Heart right ventricle (tissue), 16 donors: ENCODE data around the gene THSD7B. TPM values are rescaled to one million over a fixed set of nuclear protein-coding genes. Genes with fewer than 3 reads are reported as not detected.
A peak's percentile ranks its signal among the peaks of the same experiment; 100 is the strongest.

Experiments
- ATAC-seq, 8 donors: fragments of 200-7000 bp; cut with Tn5 transposase; one replicate each; pipeline ENCODE4 v1.9.1; 2020; ENCODE audit warnings: mild to moderate bottlenecking in 8 of 8, moderate library complexity in 8 of 8, moderate number of reproducible peaks in 1 of 8
- DNase-seq, 2 donors: peaks; one replicate each; pipeline ENCODE4 v3.0.0-alpha.2; 2020
- H3K27ac ChIP-seq, 10 donors: fragments of 200-600 bp; sonication (generic) in 2 of 10; one replicate each; pipeline versions ENCODE4 v1.5.0 to v1.8.0; 2020 to 2022; ENCODE audit warnings: mild to moderate bottlenecking in 3 of 10
- H3K27me3 ChIP-seq, 7 donors: fragments of 200-600 bp; one replicate each; pipeline ENCODE4 v1.8.0; 2021 to 2022; ENCODE audit warnings: mild to moderate bottlenecking in 2 of 7
- H3K36me3 ChIP-seq, 9 donors: fragments of 200-600 bp; sonication (generic) in 1 of 9; one replicate each; pipeline versions ENCODE4 v1.5.0 to v1.8.0; 2020 to 2022; ENCODE audit warnings: mild to moderate bottlenecking in 2 of 9
- H3K4me1 ChIP-seq, 9 donors: fragments of 200-600 bp; sonication (generic) in 1 of 9; one replicate each; pipeline versions ENCODE4 v1.5.0 to v1.8.0; 2020 to 2022; ENCODE audit warnings: mild to moderate bottlenecking in 4 of 9
- H3K4me3 ChIP-seq, 10 donors: fragments of 200-600 bp; sonication (generic) in 2 of 10; one replicate each; pipeline versions ENCODE4 v1.5.0 to v1.8.0; 2020 to 2022; ENCODE audit warnings: mild to moderate bottlenecking in 7 of 10, moderate library complexity in 2 of 10
- H3K9me3 ChIP-seq, 11 donors: fragments of 200-600 bp in 10 of 11; sonication (generic) in 2 of 11; one replicate each; pipeline versions ENCODE4 v1.5.0 to v1.8.0; 2013 to 2022; ENCODE audit warnings: mild to moderate bottlenecking in 2 of 11, control low read depth in 1 of 11, moderate library complexity in 1 of 11
- WGBS, 2 donors: extraction: QIAGEN DNeasy Blood & Tissue Kit; methylation state at CpG; one replicate each; pipeline ENCODE4 v1.1.7; 2013; ENCODE audit warnings: inconsistent platforms in 1 of 2; 5-methylcytosine and 5-hydroxymethylcytosine counted together
- intact Hi-C, 10 donors: fragments of 100-400 bp; cut with DNase I; formaldehyde crosslinking; loops; one replicate each; pipeline versions ENCODE4 v1.11.1 to v1.14.2; 2022
- polyA plus RNA-seq, 2 donors: library from polyadenylated mRNA; stranded (reverse); fragments of 200-250 nt; gene quantifications; one replicate each; pipeline ENCODE4 v1.2.3, GENCODE V29; 2013
- total RNA-seq, 10 donors: library from RNA; stranded (reverse); fragmentation: NEBNext Ultra II Directional in 3 of 10; extraction: Animal tissue kit (Norgen Biotek cat#: 25700) in 3 of 10; gene quantifications; one replicate each; pipeline versions ENCODE4 v1.2.1 to v1.2.4, GENCODE V29; 2021 to 2023
- TF ChIP-seq, protein P1 (sequence below), 9 donors: fragments of 200-600 bp; sonication (generic) in 2 of 9; IDR thresholded peaks; one replicate each; pipeline versions ENCODE4 v1.5.0 to v1.8.0; 2021 to 2022; ENCODE audit warnings: antibody characterized with exemption in 9 of 9, mild to moderate bottlenecking in 5 of 9, moderate library complexity in 1 of 9
- donor health status: Arrhythmogenic right ventricular cardiomyopathy.
- donor health status: ischemic (EF 13 %, LVEDD 7.1; RV severe dilation, severe dysfunction).
- donor health status: healthy with polysubstance abuse.
- donor health status: DM: no; HTN: yes; CAD: no.
- donor health status: DM: no; HTN: no; CAD: no.
- donor health status: ischemic (EF 25% LVEDD 6.9; RV normal size, moderate dysfunction).
- donor health status: ischemic (EF 25% LVEDD 5.7; RV mildly dilated, moderate dysfunction).
- donor health status: healthy.
- donor health status: DM: yes; HTN: yes; CAD: no.
- donor health status: Ischemic cardiomyopathy.
- donor health status: ischemic (EF 35%, LVEDD 5.7; RV mildly dilated, moderate dysfunction).
- donor health status: nonischemic (EF 11% LVEDD 7.7; RV severe dilation, severe dysfunction).
- donor health status: DM: yes; HTN: yes; CAD: no.
- donor health status: PGD.
- donor health status: ischemic (EF 29% LVEDD 5.4; RV normal size, mild dysfunction).
- donor health status: nonischemic (EF 23%, LVEDD 6.1; RV moderate dilation, normal function).

THSD7B gene
- total and polyA plus RNA-seq, 12 donors = 0.01 to 0.39 (median 0.18) TPM

DNA sequence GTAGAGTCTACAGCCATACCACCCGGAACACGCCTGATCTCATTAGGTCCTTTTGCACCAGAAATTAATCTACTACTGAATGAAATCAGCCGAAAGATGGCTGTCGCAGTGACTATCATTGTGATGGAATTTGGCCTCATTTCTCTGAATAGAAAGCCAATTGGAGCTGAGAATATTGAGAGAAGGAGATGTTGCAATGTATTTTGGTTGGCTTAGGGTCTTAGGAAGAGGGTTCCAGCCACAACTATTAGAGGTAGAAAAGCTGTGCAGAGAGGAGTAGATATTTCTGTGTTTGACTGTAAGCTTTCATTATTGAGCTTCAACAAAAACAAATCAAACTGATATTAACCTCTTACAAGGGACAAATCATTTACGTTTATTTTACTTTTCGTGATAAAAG is 98.1 kb downstream of the THSD7B start:
- Histone ChIP-seq H3K4me1 (no peaks in the 10 kb centered on the region), H3K36me3 (no peaks in the 10 kb centered on the region), H3K27ac (peak overlapping the region in 2 of 10 donors; percentile 32 to 46), H3K27me3 (peaks cover 0 to 2% (median 0%) of the 10 kb centered on the region in 7 donors), H3K4me3 (peak overlapping the region in 1 of 10 donors; percentile 0), H3K9me3 (no peaks in the 10 kb centered on the region)
- TF ChIP-seq, protein P1, sequence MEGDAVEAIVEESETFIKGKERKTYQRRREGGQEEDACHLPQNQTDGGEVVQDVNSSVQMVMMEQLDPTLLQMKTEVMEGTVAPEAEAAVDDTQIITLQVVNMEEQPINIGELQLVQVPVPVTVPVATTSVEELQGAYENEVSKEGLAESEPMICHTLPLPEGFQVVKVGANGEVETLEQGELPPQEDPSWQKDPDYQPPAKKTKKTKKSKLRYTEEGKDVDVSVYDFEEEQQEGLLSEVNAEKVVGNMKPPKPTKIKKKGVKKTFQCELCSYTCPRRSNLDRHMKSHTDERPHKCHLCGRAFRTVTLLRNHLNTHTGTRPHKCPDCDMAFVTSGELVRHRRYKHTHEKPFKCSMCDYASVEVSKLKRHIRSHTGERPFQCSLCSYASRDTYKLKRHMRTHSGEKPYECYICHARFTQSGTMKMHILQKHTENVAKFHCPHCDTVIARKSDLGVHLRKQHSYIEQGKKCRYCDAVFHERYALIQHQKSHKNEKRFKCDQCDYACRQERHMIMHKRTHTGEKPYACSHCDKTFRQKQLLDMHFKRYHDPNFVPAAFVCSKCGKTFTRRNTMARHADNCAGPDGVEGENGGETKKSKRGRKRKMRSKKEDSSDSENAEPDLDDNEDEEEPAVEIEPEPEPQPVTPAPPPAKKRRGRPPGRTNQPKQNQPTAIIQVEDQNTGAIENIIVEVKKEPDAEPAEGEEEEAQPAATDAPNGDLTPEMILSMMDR (IDR thresholded peaks at IDR 0.05) = no peak
- intact Hi-C loops = no loop called here
- WGBS, 2 donors = 64 to 66% methylated on average over 6 of the region's 6 CpGs
- peak in 4 of 8 donors; percentile 29 to 80 (median 54) for ATAC-seq
- no peak for DNase-seq

DNA sequence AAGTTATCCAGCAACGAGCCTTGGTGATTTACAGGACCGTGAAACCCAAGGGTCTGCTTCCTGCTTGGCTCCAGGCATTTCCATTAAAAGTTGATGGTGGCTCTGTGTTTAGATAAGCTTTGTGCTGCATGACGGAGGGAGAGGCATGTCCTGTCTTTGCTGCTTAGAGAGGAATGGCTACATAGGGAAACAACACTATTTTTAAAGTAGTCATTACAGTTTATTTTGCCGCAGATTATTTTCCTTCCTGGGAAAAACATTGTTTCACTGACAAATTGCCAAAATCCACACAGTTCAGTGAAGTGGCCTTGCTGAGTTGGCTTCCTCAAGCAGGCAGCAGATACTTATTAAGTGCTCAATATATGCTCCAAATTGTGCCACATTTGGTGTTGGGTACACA is 98.5 kb downstream of the THSD7B start:
- Histone ChIP-seq H3K27ac (peak overlapping the region in 2 of 10 donors; percentile 32 to 46), H3K36me3 (no peaks in the 10 kb centered on the region), H3K9me3 (no peaks in the 10 kb centered on the region), H3K4me1 (no peaks in the 10 kb centered on the region), H3K27me3 (peaks cover 0 to 3% (median 0%) of the 10 kb centered on the region in 7 donors), H3K4me3 (peak overlapping the region in 1 of 10 donors; percentile 0)
- intact Hi-C loops = no loop called here
- DNase-seq (peak in 1 of 2 donors; percentile 5), ATAC-seq (peak in 6 of 8 donors; percentile 51 to 82 (median 58))
- TF ChIP-seq, protein P1 (IDR thresholded peaks at IDR 0.05) = no peak
- WGBS, 2 donors = 36 to 38% methylated on average over 4 of the region's 4 CpGs

DNA sequence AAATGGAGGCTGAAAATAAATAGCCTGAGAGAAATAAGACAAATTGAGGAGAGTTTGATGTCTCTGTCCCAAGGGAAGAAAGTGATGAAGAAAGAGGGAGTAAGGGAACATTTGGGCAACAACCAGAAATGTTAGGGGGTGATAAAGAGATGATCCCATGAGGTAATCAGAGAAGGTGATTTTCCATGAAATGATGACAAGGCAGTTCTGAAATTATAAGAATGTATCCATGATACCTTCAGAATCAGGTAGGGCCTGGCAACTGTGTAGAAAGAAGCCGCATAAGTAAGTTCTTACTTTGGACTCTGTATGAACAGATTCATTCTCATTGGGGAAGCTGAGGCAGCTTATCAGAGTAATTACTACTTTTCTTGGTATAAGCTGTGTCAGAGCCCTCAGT is 106.1 kb downstream of the THSD7B start:
- Histone ChIP-seq H3K4me1 (no peaks in the 10 kb centered on the region), H3K27me3 (peaks cover 0 to 3% (median 0%) of the 10 kb centered on the region in 7 donors), H3K4me3 (no peak overlapping the region), H3K9me3 (no peaks in the 10 kb centered on the region), H3K27ac (no peak overlapping the region), H3K36me3 (no peaks in the 10 kb centered on the region)
- TF ChIP-seq, protein P1 (IDR thresholded peaks at IDR 0.05) = no peak
- 98 to 100% methylated on average over 1 of the region's 1 CpG for WGBS, 2 donors
- intact Hi-C loops = loop anchor here in 2 of 10 donors (5.0 to 10.0 kb wide), 2 partner anchors 963 to 966 kb away; no protein-coding TSS in a partner anchor
- ATAC-seq = no peak
- DNase-seq = no peak

DNA sequence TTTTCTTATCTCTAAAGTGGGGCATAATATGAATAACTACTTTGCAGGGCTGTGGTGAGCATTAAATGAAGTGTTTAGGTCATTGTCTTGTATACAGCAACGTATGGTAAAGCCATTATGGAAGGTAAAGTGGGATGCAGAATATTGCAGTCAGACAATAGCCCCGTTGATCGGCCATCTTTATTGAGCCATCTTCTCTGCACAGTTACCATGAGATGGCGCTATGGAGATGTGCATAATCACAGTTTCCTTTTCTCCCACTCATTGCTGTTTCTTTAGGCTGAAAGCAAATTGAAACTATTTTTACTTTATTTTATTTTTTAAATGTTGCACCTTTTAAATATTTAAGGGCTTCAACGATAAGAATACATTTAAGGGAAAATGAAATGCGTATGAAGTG is 108.9 kb downstream of the THSD7B start:
- Histone ChIP-seq H3K4me3 (no peak overlapping the region), H3K4me1 (no peaks in the 10 kb centered on the region), H3K27me3 (no peaks in the 10 kb centered on the region), H3K9me3 (no peaks in the 10 kb centered on the region), H3K36me3 (no peaks in the 10 kb centered on the region), H3K27ac (no peak overlapping the region)
- DNase-seq (no peak), ATAC-seq (no peak)
- TF ChIP-seq, protein P1 (IDR thresholded peaks at IDR 0.05) = peak in 5 of 9 donors; percentile 27 to 44 (median 38)
- intact Hi-C loops = loop anchor here in 2 of 10 donors (5.0 to 10.0 kb wide), 2 partner anchors 961 to 963 kb away; no protein-coding TSS in a partner anchor
- WGBS, 2 donors = 49 to 60% methylated on average over 6 of the region's 6 CpGs
